Measurements from ENCODE around the gene HEATR9.

The HEATR9 gene

DNA sequence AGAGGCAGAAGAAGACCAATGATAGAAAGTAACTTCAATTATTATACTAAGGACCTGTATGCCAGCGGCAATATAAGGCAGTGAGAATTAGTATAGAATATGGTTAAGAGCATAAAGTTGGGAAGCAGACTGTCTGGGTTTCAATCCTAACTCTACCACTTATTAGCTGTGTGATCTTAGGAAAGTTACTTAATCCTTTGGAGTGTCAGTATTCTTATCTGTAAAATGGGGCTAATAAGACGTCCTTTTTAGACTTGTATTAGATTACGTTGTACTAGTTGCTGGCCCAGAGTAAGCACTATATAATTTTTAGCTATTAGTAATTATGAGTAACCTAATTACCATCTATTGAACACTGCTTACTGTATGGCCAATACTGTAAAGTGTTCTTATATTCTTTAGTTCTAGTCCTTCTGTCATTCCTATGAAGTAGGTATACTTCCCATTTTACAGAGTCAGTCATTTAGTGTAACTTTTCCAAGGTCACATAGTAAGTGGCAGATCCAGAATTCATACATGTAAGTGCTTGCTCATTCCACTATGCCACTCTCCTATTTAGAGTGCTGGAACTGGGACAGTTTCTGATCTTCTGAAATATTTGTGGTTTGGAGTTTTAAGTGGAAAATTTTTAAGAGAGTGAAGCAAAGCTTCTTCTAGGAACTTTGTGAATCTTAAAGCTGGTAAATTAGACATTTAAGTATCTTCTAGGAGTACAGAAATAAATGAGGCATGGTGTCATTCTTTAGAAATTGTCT, 22.5 kb downstream of the HEATR9 start:
- no peak for DNase-seq
- H3K4me3 ChIP-seq (ENCODE audit: low read depth in 1 of 2, low read length in 2 of 2), result no peak overlapping the region
- ATAC-seq (ENCODE audit: insufficient read depth, low read depth), result no peak
- H3K27me3 ChIP-seq (ENCODE audit: insufficient read depth, low read length, poor library complexity), result no peaks in the 10 kb centered on the region
- H3K9ac ChIP-seq (ENCODE audit: low read depth, low read length), result no peak overlapping the region
- H3K36me3 ChIP-seq (ENCODE audit: insufficient read depth, low read length), result peaks cover 88% of the 10 kb centered on the region
- no peak overlapping the region for H2AFZ ChIP-seq (ENCODE audit: low read depth, low read length)
- no peak overlapping the region for H3K27ac ChIP-seq (ENCODE audit: low read length)
- TF ChIP-seq, protein P1, sequence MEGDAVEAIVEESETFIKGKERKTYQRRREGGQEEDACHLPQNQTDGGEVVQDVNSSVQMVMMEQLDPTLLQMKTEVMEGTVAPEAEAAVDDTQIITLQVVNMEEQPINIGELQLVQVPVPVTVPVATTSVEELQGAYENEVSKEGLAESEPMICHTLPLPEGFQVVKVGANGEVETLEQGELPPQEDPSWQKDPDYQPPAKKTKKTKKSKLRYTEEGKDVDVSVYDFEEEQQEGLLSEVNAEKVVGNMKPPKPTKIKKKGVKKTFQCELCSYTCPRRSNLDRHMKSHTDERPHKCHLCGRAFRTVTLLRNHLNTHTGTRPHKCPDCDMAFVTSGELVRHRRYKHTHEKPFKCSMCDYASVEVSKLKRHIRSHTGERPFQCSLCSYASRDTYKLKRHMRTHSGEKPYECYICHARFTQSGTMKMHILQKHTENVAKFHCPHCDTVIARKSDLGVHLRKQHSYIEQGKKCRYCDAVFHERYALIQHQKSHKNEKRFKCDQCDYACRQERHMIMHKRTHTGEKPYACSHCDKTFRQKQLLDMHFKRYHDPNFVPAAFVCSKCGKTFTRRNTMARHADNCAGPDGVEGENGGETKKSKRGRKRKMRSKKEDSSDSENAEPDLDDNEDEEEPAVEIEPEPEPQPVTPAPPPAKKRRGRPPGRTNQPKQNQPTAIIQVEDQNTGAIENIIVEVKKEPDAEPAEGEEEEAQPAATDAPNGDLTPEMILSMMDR (IDR thresholded peaks at IDR 0.05; ENCODE audit: borderline replicate concordance, extremely low read depth, low read length, poor library complexity, severe bottlenecking), result no peak
- TF ChIP-seq EZH2 (IDR thresholded peaks at IDR 0.05; ENCODE audit: borderline replicate concordance, low read depth, low read length, severe bottlenecking), result no peak
- H3K4me1 ChIP-seq (ENCODE audit: insufficient read depth, low read length), result no peaks in the 10 kb centered on the region
- no peak overlapping the region for H3K4me2 ChIP-seq (ENCODE audit: insufficient read depth, low read length)
- H4K20me1 ChIP-seq (ENCODE audit: insufficient read depth, low read length), result peaks cover 25% of the 10 kb centered on the region
- H3K79me2 ChIP-seq (ENCODE audit: insufficient read depth, low read length), result no peaks in the 10 kb centered on the region; the same call in 1 of the 2 replicates
- H3K9me3 ChIP-seq (ENCODE audit: insufficient read depth, low read length, severe bottlenecking), result no peaks in the 10 kb centered on the region

GRCh38 chr17:35844547-35844946, 24.1 kb downstream of the HEATR9 start:
- Histone ChIP-seq H3K36me3 (ENCODE audit: insufficient read depth, low read length) (peaks cover 97% of the 10 kb centered on the region), H3K9me3 (ENCODE audit: insufficient read depth, low read length, severe bottlenecking) (no peaks in the 10 kb centered on the region), H3K79me2 (ENCODE audit: insufficient read depth, low read length) (no peaks in the 10 kb centered on the region; the same call in 1 of the 2 replicates), H3K4me1 (ENCODE audit: insufficient read depth, low read length) (no peaks in the 10 kb centered on the region), H3K9ac (ENCODE audit: low read depth, low read length) (no peak overlapping the region), H2AFZ (ENCODE audit: low read depth, low read length) (no peak overlapping the region), H4K20me1 (ENCODE audit: insufficient read depth, low read length) (peaks cover 25% of the 10 kb centered on the region), H3K4me3 (ENCODE audit: low read depth in 1 of 2, low read length in 2 of 2) (no peak overlapping the region), H3K27ac (ENCODE audit: low read length) (no peak overlapping the region), H3K27me3 (ENCODE audit: insufficient read depth, low read length, poor library complexity) (no peaks in the 10 kb centered on the region), H3K4me2 (ENCODE audit: insufficient read depth, low read length) (no peak overlapping the region)
- DNase-seq (no peak), ATAC-seq (ENCODE audit: insufficient read depth, low read depth) (no peak)
- no peak for TF ChIP-seq EZH2 (IDR thresholded peaks at IDR 0.05; ENCODE audit: borderline replicate concordance, low read depth, low read length, severe bottlenecking)
- TF ChIP-seq, protein P1 (IDR thresholded peaks at IDR 0.05; ENCODE audit: borderline replicate concordance, extremely low read depth, low read length, poor library complexity, severe bottlenecking), result no peak

- H3K4me3 ChIP-seq (ENCODE audit: low read depth in 1 of 2, low read length in 2 of 2), result no peak overlapping the region
- ATAC-seq (ENCODE audit: insufficient read depth, low read depth) (no peak), DNase-seq (no peak)
- no peak overlapping the region for H3K9ac ChIP-seq (ENCODE audit: low read depth, low read length)
- H3K4me2 ChIP-seq (ENCODE audit: insufficient read depth, low read length), result no peak overlapping the region
- H3K9me3 ChIP-seq (ENCODE audit: insufficient read depth, low read length, severe bottlenecking), result no peaks in the 10 kb centered on the region
- H3K27ac ChIP-seq (ENCODE audit: low read length), result no peak overlapping the region
- H3K79me2 ChIP-seq (ENCODE audit: insufficient read depth, low read length), result no peaks in the 10 kb centered on the region; the same call in 1 of the 2 replicates
- no peak for TF ChIP-seq EZH2 (IDR thresholded peaks at IDR 0.05; ENCODE audit: borderline replicate concordance, low read depth, low read length, severe bottlenecking)
- TF ChIP-seq, protein P1 (IDR thresholded peaks at IDR 0.05; ENCODE audit: borderline replicate concordance, extremely low read depth, low read length, poor library complexity, severe bottlenecking), result no peak
- H3K27me3 ChIP-seq (ENCODE audit: insufficient read depth, low read length, poor library complexity), result no peaks in the 10 kb centered on the region
- no peaks in the 10 kb centered on the region for H3K4me1 ChIP-seq (ENCODE audit: insufficient read depth, low read length)
- peaks cover 25% of the 10 kb centered on the region for H4K20me1 ChIP-seq (ENCODE audit: insufficient read depth, low read length)
- H3K36me3 ChIP-seq (ENCODE audit: insufficient read depth, low read length), result peaks cover 96% of the 10 kb centered on the region
- H2AFZ ChIP-seq (ENCODE audit: low read depth, low read length), result no peak overlapping the region
These were observed 25.0 kb downstream of the HEATR9 start for GRCh38 chr17:35843698-35844097.

Measured in DND-41 (cell line).